GM18502 (cell line): ENCODE data around the gene NFKBIE.
A peak's percentile ranks its signal among the peaks of the same experiment; 100 is the strongest.

Experiments used
- ATAC-seq: cut with Tn5 transposase; IDR thresholded peaks from one replicate; pipeline ENCODE4 v1.9.1; 2021; ENCODE audit warnings: mild to moderate bottlenecking; ENCODE audit not compliant: unreplicated experiment, poor library complexity

NFKBIE gene

GRCh38 chr6:44260451-44261297 is 4.7 kb downstream of the NFKBIE start:
- no peak for ATAC-seq

GRCh38 chr6:44260011-44260410 is 5.3 kb downstream of the NFKBIE start:
- no peak for ATAC-seq

- ATAC-seq: no peak
Measured at GRCh38 chr6:44258921-44259320, 6.4 kb downstream of the NFKBIE start.

DNA sequence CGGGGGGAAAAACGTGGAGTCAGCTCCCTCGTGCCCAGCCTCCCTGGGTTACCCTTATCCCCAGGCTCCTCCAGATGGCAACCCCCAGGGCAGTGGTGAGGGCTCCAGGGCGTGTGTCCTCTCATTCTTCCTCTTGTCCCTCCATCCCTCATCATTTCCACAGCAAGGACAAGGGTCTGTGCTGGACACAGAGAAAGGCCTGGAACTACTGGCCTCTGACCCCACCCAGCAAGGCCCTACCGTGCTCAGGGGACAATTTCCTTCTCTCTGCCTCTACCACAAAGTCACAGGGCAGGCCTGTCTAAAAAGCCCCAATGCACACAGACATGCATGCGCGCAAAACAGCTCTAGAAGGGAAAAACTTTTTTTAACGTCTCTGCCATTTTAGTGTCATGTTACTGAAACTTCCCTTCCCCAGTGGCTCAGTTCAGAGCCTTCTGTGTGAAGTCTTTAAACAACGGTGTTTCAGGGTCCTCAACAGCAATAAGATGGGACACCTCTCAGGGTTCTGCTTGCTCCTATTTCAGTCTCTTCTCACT is 7.0 kb downstream of the NFKBIE start:
- no peak for ATAC-seq

GRCh38 chr6:44257753-44258324 is 7.5 kb downstream of the NFKBIE start:
- ATAC-seq: peak; percentile 13

DNA sequence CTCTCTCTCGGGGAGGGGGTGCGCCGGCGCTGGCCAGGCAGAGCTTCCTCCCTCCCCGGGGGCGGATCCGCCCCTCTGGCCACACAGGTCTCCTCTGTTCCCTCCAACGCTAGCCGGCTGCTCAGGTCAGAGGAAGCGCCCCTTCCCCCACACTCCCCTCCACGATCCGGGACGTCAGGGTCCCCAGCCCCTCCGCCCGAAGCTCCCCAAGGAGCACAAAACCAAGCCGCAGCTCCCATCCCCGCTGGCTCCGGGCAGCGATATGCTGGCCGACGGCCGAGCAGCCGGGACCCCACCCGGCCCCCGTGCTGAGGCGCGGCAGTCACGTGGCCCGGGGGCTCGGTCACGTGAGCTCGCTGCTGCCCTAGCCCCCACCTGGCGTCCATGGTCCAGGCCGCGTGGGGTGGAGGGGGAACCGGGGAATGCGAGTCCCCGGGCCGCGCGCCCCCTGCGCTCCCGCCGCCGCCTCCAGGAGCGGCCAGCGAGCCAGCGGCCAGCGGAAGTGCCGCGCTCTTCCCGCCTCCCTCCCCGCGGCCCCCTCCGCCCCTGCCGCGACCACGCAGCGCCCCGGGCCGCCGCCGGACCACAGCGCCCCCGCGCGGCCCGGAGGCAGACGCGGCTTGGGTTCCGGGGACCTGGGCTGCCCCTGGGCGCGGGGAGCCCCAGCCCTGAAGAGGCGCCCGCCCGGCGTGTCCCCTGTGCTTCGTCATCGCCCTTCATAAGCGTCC is 8.2 kb downstream of the NFKBIE start, which contains the start of gene SLC35B2:
Gene SLC35B2 (minus strand): TSS at position 504 of the 728 bp plus-strand sequence. CDS start 118 bp downstream, at position 386.
- peak; percentile 50 for ATAC-seq

GRCh38 chr6:44256775-44257024 is 8.7 kb downstream of the NFKBIE start:
- no peak for ATAC-seq

GRCh38 chr6:44255871-44256774 is 9.2 kb downstream of the NFKBIE start:
- no peak for ATAC-seq

- no peak for ATAC-seq
Measured at GRCh38 chr6:44255105-44255808, 10.1 kb downstream of the NFKBIE start.

DNA sequence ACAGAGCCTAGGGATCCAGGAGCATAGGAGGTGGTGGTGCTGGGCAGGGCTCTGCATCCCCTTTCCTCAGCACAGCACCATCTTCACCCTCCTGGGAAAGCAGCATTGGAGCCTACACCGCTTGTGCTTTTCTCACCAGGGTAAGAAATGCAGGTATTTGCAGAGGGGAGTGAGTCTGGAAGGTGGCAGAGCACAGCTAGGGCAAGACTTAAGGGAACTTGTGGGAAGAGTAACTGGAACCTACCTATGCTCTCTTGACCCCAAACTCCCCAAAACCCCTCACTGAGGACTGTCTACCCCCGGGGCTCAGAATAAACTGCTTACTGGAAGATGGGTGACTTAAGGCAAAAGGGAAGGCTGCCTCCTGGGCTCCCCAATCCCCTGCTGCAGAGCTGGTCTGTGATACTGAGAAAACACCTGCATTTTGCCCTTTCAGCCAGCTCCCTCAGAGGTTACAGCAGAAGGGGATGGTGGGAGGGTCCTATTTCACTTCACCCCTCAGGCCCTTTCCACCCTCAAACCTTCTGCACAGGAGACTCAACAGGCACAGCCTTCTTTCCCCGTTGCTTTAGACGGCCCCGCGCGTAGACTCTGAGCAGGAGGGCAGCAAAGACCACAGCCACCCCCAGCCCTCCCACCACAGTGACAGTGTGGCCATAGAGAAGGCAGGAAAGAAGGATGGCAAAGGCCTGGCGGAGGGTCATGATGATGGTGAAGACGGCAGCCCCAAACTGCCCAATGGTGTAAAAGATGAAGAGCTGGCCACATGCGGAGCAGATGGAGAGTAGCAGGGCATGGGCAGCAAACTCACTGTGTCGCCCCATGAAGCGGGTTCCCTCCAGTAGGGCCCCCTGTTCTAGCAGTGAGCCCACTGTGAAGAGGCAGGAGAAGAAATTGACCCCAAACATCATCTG is 10.9 kb downstream of the NFKBIE start:
- no peak for ATAC-seq

DNA sequence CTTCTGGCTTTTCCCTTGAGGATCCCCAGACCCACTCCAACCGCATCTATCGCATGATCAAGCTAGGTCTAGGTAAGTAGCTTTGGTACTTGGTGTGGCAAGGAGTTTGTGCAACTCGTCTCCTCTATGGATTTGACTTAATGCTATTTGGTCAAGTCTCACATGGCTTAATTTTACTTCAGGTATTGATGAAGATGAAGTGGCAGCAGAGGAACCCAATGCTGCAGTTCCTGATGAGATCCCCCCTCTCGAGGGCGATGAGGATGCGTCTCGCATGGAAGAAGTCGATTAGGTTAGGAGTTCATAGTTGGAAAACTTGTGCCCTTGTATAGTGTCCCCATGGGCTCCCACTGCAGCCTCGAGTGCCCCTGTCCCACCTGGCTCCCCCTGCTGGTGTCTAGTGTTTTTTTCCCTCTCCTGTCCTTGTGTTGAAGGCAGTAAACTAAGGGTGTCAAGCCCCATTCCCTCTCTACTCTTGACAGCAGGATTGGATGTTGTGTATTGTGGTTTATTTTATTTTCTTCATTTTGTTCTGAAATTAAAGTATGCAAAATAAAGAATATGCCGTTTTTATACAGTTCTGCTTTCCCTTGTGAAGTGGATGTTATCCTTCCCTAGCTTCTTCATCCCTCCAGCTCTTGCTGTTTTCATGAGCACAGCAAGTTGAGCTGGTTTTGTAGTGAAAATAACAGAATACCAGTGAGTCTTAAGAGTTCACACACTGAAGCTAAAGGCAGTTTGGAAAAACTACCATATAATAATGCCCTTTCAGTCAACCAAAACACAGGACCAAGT is 11.8 kb downstream of the NFKBIE start:
- no peak for ATAC-seq

DNA sequence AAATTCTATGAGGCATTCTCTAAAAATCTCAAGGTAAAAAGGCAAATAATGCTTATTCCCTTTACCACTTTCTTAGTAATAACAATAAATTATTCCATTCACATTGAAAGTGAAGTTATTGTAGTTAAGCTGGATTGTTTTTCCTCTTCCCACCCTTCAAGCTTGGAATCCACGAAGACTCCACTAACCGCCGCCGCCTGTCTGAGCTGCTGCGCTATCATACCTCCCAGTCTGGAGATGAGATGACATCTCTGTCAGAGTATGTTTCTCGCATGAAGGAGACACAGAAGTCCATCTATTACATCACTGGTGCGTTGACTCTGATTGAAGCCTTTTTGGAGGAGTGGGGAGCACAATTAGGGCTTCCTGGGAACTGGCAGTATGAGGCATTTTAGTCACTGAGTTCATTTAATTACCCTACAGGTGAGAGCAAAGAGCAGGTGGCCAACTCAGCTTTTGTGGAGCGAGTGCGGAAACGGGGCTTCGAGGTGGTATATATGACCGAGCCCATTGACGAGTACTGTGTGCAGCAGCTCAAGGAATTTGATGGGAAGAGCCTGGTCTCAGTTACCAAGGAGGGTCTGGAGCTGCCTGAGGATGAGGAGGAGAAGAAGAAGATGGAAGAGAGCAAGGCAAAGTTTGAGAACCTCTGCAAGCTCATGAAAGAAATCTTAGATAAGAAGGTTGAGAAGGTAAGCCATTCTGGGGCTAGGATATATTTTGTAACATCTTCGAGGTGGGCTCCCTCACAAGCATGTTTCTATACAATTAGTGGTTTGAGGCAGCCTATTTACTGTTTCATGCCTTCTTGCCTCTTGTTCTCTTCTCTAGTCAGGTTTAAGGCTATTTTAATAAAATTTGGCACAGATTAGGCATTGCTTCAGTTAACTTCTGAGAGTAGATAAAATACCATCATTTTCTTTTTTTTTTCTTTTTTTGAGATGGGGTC is 13.5 kb downstream of the NFKBIE start:
- no peak for ATAC-seq

- ATAC-seq: no peak
Measured at GRCh38 chr6:44250718-44251123, 14.6 kb downstream of the NFKBIE start.

- no peak for ATAC-seq
Measured at GRCh38 chr6:44250067-44250717, 15.2 kb downstream of the NFKBIE start.

DNA sequence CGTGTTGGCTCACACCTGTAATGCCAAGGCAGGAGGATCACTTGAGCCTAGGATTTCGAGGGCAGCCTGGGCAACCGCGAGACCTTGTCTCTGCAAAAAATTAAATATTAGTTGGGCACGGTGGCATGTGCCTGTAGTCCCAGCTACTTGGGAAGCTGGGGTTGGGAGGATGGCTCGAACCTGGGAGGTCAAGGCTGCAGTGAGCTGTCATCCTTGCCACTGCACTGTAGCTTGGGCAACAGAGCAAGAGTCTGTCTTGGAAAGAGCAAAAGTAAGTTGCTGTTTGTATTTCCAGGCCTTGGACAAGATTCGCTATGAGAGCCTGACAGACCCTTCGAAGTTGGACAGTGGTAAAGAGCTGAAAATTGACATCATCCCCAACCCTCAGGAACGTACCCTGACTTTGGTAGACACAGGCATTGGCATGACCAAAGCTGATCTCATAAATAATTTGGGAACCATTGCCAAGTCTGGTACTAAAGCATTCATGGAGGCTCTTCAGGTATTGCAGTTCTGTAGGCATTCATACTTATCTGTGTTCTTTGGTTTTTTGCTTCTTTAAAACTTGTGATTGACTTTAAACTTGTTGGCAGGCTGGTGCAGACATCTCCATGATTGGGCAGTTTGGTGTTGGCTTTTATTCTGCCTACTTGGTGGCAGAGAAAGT is 16.1 kb downstream of the NFKBIE start:
- no peak for ATAC-seq

- no peak for ATAC-seq
Measured at GRCh38 chr6:44248579-44248978, 16.8 kb downstream of the NFKBIE start.
